Inflammatory macrophage (primary cell): ENCODE results near the gene MIEN1.
A peak's percentile ranks its signal among the peaks of the same experiment; 100 is the strongest.
"Not testable (repeated sequence)": the region's sequence is repeated elsewhere in the genome, so short reads cannot be mapped to it uniquely, and the experiment has no call there.

Experiments
- DNase-seq, 2 donors: peaks; one replicate each; pipeline ENCODE4 v3.0.0-alpha.2; 2020 to 2022

MIEN1 gene

DNA sequence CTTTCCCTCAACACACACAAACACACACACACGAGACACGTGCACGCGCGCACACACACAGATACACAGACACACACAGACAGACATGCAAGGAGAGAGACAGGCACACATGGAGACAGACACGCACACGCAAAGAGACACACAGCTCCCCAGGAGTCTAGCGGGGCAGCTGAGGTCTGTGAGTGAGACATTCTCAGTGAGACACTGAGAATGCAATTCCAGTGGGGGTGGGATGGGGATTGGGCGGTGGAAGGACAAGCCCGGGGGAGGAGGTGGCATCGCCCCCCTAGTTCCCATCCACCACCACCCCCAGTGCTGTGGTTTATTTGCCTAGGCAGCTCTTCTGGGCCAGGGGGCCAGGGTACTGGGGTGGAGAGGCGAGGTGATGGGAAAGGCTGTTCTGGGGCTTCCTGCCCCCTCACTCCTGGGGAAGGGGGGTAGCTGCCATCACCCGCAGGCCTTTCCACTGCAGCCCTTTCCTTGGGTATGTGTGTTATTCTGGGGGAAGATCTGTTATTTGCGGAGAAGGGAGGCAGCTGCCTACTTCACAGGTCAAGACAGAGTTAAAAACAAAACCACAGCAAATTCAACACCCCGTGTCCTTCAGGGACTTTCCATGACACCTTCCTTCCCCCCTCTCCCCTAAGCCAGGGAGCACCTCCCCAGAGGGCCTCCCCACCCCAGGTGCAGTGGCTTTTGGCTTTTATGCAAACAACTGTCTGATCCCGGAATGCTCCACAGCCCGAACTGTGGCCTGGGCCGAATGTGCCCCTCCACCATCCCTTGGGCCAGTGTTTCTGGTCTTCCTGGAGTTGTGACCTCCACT is 25.4 kb upstream of the MIEN1 start:
- DNase-seq, result no peak

DNA sequence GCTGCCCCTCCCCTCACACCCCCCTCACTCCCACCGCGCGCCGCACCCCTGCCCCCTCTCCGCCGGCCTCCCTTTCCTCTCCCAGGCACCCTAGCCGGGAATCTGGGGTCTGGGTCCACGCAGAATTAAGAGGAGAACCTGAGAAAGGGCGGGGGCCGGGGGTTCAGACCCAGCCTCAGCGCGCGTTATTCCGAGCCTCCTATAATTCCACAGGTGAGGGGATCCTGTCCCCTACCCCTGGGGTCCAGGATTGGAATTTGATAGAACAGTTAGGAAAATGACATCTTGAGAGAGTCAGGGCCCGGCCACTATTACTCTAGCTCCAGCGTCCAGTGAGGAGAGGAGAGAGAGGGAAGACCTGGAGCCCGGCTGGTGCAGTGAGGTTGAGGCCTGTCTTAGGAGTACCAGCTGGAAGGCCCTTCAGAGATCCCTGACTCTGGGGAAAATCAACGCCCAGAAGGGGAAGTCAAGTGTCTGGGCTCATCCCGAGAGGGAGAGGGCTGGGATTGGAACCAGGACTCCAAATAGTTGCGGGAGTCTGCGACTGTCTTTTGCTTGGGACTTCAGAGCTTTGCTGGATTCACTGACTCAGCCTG is 24.7 kb upstream of the MIEN1 start:
- peak in 1 of 2 donors; percentile 13 for DNase-seq

DNA sequence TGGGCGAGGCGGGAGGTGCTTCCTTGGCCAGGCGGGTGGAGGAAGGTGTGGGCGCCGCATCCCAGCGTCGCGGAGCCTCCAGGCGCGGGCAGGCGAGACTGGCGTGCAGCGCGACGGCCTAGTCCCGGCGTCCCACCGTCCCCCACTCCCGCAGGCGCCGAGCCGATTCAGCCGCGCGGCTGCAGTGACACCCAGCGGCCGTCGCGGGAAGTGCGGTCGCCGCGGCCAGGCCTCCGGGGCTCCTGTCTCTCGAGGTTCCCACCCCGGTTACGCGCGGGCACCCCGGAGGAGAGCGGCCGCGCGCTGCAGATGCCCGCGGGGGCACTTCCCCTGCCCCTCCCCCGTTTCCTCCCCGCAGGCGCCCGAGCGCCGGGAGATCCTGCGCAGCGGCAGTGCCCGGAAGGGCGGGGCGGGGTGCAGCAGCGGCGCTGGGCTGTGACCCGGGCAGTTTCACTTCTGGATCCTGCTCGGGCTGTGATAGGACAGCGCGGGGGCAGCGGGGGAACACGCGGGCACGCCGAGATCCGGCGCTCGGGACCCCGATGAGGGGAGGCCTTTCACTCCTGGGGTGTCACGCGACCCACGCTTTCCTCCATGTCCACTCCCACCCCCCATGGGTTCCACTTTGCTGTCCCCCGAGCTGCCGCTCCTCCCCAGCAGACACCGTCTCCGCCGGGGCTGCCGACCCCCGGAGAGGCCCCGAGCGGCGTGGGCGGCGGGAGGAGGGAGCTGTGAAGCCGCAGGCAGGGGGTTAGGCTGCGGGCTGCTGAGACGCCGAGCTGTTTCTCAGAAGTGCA is 24.0 kb upstream of the MIEN1 start:
- peak; percentile 98 for DNase-seq

DNA sequence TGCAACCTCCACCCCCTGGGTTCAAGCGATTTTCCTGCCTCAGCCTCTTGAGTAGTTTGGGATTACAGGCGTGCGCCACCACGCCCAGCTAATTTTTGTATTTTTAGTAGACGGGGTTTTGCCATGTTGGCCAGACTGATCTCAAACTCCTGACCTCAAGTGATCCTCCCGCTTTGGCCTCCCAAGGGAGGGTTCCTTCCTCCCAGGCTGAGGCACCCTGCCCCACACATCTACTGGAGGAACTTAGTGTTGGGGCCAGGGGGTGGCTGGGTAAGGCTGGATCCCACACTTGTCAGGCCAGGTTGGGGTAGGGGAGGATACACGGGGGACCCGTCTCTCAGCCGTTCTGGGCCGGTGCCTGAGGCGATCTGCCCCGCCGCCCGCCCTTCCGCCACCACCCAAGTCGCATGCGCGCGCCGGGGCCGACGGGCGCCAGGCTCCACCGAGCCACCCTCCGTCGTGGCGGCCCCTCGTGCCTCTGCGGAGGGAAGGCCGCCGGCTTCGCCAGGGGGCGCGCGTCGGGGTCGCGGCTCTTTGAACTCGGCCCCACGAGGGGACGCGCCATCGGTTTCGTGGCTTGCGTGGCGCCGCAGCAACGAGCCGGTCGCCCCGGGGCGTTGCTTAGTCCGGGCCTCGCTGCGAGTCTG is 23.3 kb upstream of the MIEN1 start:
- DNase-seq, result no peak

DNA sequence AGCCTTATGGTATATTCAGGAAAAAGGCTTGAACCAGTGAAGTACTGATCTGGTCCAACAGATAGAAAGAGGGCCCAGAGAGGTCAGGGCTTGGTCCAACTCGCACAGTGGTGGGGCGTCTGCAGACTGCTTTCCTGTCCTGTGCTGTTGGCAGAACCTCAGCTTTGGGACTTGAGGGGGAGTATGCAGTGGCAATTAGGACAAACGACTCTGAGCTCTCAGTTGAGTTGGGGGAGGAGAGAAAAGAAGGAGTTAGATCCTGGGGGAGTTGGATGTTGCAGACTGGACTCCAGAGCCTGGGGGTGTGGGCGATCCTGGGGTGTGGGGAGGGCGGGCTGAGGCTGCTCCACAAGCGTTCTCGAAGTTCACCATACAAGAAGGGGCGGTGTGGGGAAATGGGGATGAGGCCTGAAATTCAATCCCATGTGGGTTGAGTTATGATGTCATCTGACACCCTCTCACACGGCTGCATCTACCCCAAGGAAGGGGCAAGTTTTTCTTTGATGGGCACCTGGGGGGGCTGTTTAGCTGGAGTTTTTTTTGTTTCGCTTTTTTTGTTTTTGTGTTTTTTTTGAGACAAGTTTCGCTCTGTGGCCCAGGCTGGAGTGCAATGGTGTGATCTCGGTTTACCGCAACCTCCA is 22.0 kb upstream of the MIEN1 start:
- DNase-seq, result no peak

DNA sequence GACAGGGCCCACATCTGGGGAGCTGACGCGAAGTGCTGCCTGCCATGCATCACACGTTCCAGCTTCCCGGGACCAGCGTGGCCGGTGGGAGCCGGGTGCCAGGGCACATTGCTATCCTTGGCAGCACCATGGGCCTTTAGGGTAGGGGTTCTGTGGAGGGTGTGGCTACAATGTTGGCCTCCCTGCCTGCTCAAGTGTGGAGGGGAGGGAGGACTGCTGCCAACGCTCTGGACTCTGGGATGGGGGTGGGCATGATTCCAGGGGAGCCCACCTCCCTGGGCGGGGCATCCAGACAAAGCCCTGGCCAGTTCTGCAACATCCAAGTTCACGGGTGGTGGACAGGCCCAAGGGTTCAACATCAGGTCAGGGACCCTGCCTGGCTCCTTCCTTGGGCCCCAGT is 21.3 kb upstream of the MIEN1 start:
- no peak for DNase-seq

DNA sequence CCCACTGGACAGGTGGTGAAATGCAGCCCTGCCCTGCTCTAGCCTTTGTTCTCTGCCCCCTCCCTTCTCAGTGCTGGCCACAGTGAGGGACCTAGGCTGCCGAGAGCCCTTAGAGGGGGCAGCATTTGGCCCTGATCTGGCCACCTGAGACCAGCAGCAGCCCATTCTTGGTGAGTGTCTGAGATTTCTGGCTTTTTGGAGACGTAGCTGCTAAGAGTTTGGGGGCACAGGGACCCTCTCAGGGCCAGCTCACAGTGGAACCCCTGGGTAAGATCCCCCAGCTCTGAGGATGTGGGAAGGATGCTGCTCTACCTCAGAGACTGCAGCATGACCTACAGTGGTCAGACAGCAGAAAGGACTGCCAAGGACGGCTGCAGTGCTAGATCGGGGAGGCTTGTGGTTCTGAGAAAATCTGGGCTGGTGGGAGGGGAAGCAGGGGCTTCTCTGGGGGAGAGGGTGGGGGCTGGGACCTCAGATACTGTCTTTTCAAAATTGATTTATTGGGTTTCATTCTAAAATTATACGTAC is 20.7 kb upstream of the MIEN1 start:
- DNase-seq, result no peak

DNA sequence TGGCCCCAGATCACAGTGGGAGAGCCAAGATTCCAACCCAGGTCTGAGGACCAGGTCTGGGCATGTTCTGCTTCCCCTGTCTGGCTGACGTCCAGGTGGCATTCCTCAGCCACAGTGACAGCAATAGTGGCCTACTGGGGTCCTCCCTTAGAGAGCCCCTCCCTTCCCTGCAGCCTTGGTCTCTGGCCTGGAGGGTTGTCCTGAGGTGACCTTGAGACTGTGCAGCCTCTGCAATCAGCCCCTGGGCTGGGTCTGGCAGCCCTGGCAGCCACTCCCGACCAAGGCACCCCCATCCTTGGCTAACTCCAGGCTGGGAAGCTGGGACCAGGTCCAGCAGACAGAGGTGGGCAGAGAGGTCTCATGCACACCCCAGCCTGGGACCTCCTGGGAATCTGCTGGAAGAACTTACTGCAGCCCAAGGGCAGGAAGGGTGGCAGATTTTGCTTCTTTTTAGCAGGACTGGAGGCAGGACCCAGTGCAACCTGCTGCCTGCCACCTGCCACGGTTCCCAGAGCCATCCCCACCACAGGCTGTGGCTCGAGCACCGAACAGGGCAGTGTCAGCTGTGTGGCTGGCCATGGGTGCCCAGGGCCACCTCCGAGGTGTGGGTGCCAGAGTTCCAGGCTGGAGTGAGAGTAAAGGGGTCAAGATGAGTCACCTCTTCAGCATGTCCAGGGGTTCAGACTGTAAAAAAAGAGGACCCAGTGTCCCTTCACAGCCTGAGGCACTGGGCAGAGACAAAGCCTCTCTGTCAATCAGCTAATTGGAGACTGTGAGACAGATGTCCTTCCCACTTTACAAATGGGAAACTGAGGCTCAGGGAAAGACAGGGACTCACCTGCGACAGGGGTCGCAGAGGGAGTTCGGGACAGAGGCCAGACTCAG is 20.0 kb upstream of the MIEN1 start:
- DNase-seq, result no peak

DNA sequence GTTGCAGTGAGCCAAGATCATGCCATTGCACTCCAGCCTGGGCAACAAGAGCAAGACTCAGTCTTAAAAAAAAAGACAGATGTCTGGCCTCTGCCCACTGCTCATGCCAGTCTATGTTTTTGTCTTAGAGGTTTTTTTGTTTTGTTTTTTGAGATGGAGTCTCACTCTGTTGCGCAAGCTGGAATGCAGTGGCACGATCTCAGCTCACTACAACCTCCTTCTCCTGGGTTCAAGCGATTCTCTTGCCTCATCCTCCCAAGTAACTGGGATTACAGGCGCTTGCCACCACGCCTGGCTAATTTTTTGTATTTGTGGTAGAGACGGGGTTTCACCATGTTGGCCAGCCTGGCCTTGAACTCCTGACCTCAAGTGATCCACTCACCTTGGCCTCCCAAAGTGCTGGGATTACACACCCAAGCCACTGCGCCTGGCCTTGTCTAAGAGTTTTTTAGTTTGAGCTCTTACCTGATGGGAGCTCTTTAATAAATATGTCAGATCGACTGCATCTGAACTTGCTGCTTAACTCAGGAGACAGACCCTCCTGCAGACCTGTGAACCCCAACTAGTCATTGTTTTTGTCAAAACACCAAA is 18.2 kb upstream of the MIEN1 start:
- not testable (repeated sequence) for DNase-seq

DNA sequence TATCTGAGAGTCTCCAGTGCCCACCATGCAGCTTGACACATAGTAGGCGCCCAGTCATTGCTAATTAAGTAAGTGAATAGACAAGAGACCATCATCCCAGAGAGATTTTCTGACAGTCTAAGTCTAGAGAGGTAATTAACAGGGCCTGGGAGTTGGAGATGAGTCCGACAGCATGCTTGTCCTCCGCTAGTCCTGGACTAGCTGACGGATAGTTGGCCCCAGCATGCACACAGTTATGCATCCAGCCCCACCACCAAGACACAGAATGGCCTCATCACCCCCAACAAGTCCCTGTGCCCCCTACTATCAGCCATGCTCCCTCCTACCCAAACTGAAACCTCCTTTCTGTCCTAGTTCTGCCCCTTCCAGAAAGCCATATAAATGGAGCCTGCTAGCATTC is 17.4 kb upstream of the MIEN1 start:
- DNase-seq, result no peak

DNA sequence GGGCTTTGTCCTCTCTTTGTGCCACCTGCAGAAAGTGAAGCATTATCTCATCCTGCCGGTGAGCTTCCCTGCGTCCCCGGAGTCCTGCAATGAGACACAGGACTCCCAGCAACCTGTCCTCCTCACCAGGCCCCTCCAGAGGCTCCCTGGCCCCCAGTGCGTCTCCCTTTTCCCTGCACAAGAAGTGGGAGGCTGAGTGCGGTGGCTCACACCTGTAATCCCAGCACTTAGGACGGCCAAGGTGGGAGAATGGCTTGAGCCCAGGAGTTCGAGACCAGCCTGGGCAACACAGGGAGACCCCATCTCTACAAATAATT is 15.8 kb upstream of the MIEN1 start:
- DNase-seq, result no peak

DNA sequence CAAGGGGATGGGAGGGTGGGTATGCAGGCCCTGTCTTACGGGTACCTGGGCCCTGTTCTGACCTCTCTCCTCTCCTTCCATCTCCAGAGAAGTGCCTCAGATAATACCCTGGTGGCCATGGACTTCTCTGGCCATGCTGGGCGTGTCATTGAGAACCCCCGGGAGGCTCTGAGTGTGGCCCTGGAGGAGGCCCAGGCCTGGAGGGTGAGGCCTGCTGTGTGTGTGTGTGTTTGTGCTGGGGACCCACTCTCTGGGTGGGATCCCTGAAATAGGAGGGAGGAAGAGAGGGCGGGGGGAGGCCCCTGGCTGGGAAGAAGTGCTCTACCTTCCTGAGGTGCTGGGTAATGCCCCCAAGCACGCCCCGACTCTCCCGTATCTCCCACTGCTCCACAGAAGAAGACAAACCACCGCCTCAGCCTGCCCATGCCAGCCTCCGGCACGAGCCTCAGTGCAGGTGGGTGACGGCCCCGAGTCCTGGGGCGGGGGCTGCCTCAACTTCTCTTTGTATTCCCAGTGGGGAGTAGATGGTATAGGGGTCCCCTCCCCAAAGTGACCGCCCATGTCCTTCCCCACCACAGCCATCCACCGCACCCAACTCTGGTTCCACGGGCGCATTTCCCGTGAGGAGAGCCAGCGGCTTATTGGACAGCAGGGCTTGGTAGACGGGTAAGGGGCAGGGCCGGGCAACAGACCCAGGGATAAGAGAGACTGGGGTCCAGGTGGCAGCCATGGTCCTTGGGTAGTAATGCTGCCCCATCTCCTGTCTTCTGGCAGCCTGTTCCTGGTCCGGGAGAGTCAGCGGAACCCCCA is 15.2 kb upstream of the MIEN1 start:
- DNase-seq, result no peak

DNA sequence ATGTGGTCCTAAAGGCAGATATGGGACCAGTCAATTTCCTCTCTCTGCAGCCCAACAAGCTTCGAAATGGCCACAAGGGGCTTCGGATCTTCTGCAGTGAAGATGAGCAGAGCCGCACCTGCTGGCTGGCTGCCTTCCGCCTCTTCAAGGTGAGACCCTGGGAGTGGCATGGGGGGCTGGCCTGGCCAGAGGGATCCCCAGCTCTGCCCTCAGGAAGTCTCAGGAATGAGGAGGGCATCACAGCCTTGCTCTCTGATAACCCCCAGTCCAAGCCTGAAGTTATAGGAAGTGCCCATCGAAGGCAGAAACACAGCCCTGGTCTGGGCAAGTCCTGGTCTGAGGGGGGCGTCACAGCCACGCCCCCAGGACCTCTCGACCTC is 14.5 kb upstream of the MIEN1 start:
- no peak for DNase-seq

DNA sequence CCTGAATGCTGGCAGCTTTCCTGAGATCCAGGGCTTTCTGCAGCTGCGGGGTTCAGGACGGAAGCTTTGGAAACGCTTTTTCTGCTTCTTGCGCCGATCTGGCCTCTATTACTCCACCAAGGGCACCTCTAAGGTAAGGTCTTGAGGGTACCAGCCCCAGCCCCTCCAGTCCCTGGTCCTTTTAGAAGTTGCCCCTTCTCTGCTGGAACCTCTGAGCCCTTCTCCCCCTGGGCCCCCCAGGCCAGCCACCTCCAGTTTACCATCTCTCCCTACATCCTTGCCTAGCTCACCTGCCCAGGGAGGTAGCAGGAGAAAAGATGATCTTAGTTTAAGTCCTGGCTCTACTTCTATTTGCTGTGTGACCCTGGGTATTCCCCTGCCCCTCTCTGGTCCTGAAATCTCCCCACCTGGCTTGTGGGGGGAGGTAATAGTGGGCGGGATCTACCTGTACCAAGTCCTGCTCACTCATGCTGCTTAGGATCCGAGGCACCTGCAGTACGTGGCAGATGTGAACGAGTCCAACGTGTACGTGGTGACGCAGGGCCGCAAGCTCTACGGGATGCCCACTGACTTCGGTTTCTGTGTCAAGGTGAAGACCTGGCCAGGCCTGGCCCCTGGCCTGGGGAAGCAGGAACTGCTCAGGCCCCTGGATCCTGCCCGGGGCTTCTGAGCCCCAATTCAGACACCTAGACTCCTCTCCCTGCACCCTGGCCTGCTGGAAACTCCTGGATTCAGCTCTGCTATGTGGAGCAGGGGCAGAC is 13.9 kb upstream of the MIEN1 start:
- DNase-seq, result no peak

DNA sequence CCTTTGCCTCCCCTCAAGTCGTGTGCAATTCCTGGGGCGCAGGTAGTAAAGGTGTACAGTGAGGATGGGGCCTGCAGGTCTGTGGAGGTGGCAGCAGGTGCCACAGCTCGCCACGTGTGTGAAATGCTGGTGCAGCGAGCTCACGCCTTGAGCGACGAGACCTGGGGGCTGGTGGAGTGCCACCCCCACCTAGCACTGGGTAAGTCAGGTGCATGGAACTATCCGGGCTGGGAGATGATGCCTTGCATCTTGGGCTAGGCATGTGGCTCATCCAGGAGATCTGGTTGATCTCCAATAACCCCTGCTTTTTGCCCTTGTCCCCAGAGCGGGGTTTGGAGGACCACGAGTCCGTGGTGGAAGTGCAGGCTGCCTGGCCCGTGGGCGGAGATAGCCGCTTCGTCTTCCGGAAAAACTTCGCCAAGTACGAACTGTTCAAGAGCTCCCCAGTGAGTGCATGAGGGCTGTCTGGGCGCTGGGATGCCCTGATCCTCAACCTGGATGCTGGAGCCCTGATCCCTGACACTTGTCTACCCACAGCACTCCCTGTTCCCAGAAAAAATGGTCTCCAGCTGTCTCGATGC is 12.6 kb upstream of the MIEN1 start:
- no peak for DNase-seq

DNA sequence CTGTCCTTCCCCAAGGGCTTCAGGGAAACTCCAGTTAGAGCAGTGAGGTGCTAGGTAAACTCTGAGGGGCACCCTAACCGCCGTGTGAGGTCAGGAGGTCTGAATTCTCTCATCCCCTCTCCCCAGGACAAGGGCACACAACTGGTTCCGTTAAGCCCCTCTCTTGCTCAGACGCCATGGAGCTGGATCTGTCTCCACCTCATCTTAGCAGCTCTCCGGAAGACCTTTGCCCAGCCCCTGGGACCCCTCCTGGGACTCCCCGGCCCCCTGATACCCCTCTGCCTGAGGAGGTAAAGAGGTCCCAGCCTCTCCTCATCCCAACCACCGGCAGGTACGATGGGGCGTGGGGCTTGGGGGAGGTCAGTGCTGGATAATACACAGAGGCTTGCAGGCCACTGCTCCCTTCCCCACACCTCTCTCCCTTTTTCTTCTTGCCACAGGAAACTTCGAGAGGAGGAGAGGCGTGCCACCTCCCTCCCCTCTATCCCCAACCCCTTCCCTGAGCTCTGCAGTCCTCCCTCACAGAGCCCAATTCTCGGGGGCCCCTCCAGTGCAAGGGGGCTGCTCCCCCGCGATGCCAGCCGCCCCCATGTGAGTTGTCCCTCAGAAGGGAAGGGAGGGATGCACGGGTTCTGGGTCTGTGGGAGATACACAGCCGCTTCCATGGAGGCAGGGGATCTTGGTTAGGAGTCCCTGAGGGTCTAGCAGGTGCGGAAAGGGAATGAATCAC is 12.0 kb upstream of the MIEN1 start:
- no peak for DNase-seq

DNA sequence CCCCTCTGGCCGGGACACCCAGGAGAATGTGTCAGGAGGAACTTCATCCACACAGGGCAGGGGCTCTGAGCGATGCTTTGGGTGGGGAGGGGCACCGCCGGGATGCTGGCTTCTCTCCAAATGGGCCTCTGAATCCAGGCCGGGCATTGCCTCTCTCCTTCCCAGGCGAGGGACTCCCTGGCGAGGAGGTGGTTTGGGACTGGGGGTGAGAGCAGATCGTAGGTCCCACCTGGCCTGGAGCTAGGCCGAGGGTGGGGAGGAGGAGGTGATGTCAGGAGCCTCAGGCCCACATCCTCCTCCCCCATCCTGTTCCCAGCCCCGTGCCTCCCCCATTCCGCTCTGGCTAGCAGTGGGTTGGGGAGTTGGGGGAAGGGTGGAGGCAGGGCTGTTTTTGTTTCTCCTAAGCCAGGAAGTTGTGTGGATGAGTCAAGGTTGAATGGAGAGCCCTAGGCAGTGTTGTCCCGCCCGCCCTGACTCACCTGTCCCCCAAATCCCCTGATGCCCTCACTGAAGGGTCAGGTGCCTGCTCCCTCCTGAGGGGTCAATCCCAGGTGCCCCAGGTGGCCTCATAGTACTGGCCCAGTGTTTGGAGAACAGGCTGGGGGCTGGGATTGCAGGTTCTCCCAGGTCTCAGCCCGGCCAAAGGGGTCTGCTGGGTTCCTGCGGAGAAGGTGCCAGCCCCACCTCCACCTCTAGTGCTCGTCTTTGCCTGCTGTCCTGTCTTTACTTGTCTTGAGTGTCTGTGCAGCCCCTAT is 10.2 kb upstream of the MIEN1 start:
- no peak for DNase-seq
